ENCODE measurements around the gene ODF2.

DNA sequence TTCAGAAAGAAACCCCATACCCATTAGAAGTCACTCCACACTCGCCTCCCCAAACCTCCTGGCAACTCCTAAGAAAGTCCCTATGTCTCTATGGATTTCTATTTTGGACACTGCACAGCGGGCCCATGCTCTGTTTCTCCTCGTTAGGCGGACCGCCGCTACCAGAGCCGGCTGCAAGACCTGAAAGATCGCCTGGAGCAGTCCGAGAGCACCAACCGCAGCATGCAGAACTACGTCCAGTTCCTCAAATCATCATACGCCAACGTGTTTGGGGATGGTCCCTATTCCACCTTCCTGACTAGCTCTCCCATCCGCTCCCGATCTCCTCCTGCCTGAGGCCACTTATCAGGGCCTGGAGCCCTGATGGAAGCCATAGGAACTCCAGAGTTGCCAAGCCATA, 44.1 kb downstream of the ODF2 start:
- TF ChIP-seq, protein P1, sequence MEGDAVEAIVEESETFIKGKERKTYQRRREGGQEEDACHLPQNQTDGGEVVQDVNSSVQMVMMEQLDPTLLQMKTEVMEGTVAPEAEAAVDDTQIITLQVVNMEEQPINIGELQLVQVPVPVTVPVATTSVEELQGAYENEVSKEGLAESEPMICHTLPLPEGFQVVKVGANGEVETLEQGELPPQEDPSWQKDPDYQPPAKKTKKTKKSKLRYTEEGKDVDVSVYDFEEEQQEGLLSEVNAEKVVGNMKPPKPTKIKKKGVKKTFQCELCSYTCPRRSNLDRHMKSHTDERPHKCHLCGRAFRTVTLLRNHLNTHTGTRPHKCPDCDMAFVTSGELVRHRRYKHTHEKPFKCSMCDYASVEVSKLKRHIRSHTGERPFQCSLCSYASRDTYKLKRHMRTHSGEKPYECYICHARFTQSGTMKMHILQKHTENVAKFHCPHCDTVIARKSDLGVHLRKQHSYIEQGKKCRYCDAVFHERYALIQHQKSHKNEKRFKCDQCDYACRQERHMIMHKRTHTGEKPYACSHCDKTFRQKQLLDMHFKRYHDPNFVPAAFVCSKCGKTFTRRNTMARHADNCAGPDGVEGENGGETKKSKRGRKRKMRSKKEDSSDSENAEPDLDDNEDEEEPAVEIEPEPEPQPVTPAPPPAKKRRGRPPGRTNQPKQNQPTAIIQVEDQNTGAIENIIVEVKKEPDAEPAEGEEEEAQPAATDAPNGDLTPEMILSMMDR (IDR thresholded peaks at IDR 0.05) = no peak
- TF ChIP-seq POLR2A (IDR thresholded peaks at IDR 0.05) = no peak

All from ovary (tissue), 3 donors.